HG02642 (cell line): Measurements from ENCODE around the gene OLIG1.
A peak's percentile ranks its signal among the peaks of the same experiment; 100 is the strongest.

Experiments
- ATAC-seq: cut with Tn5 transposase; IDR thresholded peaks from one replicate; pipeline ENCODE4 v1.9.1; 2021; ENCODE audit warnings: mild to moderate bottlenecking; ENCODE audit not compliant: unreplicated experiment, poor library complexity

OLIG1 gene

GRCh38 chr21:33069994-33070743 is at the start of gene OLIG1:
Gene OLIG1 (plus strand): TSS chr21:33070141. CDS start chr21:33070247, 106 bp downstream.
- peak; percentile 44 for ATAC-seq

- no peak for ATAC-seq
These were observed 49.3 kb upstream of the OLIG1 start for GRCh38 chr21:33020558-33021100.

- no peak for ATAC-seq
These were observed 48.8 kb upstream of the OLIG1 start for GRCh38 chr21:33021150-33021549.

- ATAC-seq = no peak
These were observed 48.3 kb upstream of the OLIG1 start for GRCh38 chr21:33021667-33022066.

GRCh38 chr21:33022489-33022827 is 47.5 kb upstream of the OLIG1 start:
- ATAC-seq = no peak

- no peak for ATAC-seq
These were observed 46.9 kb upstream of the OLIG1 start for GRCh38 chr21:33022828-33023573.

GRCh38 chr21:33023574-33024200 is 46.3 kb upstream of the OLIG1 start:
- ATAC-seq = no peak

GRCh38 chr21:33024201-33025103 is 45.5 kb upstream of the OLIG1 start:
- ATAC-seq = no peak

GRCh38 chr21:33025106-33025488 is 44.8 kb upstream of the OLIG1 start:
- no peak for ATAC-seq

- no peak for ATAC-seq
These were observed 44.2 kb upstream of the OLIG1 start, which contains the start of gene OLIG2 for GRCh38 chr21:33025489-33026442. Gene OLIG2 (plus strand): TSS chr21:33025935. CDS start chr21:33026863, 928 bp downstream.

GRCh38 chr21:33026443-33026858 is 43.5 kb upstream of the OLIG1 start:
- ATAC-seq = no peak

- no peak for ATAC-seq
These were observed 43.0 kb upstream of the OLIG1 start for GRCh38 chr21:33026878-33027400.

GRCh38 chr21:33027401-33028286 is 42.3 kb upstream of the OLIG1 start:
- no peak for ATAC-seq

- no peak for ATAC-seq
These were observed 41.7 kb upstream of the OLIG1 start for GRCh38 chr21:33028287-33028670.

GRCh38 chr21:33028773-33029384 is 41.1 kb upstream of the OLIG1 start:
- no peak for ATAC-seq

- no peak for ATAC-seq
These were observed 40.5 kb upstream of the OLIG1 start for GRCh38 chr21:33029385-33029921.

- no peak for ATAC-seq
These were observed 39.9 kb upstream of the OLIG1 start for GRCh38 chr21:33029975-33030461.
